Fibroblast of skin of left quadriceps (primary cell): Measurements from ENCODE around the gene EHBP1L1.

Source experiments
- DNase-seq, 2 experiments: peaks; one replicate each; pipeline ENCODE4 v3.0.0-alpha.2; 2013; ENCODE audit warnings: low read depth in 2 of 2

Gene EHBP1L1

DNA sequence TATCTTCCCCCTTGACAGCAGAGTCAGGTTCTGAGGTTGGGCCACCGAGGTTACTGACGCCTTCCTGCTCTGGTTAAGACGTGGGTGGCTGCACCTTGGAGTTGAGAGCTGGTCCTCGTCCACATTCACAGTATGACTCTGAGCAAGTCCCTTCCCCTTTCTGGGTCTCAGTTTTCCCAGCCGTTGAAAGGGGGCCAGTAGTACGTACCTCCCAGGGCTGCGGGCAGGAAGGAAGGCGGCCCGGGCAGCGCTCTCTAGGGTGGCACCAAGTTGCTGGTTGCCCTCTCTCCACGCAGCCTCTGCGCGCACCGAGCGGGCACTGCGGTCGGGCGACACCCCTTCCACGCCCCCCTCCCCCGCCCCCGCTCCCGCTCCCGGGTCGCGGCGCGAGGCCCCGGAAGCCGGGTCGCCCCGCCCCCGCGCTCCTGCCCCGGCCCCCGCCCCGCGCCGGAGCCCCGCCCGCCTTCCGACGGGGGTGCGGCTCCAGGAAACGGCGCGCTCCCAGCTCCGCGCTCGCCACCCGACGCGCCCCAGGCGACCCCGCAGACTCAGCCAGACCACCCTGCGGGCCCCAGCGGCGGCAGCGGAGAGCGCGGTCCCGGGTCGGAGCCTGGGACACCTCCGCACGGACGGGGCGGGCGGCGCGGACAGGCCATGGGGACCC is at the start of gene EHBP1L1:
TSS of gene EHBP1L1 (plus strand) at position 486 of the 664 bp plus-strand sequence. CDS start 250 bp downstream, outside the sequence.
- DNase-seq = no peak

DNA sequence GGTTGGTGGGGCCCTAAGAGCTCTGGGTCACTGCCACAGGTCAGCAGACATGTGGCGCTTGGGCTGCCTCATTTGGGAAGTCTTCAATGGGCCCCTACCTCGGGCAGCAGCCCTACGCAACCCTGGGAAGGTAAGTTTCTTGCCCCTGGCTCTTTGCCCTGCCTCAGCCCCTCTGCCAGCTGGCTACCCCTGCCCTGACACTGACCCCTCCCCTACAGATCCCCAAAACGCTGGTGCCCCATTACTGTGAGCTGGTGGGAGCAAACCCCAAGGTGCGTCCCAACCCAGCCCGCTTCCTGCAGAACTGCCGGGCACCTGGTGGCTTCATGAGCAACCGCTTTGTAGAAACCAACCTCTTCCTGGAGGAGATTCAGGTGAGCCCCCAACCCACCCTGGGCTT is 49.1 kb upstream of the EHBP1L1 start:
- DNase-seq = no peak

DNA sequence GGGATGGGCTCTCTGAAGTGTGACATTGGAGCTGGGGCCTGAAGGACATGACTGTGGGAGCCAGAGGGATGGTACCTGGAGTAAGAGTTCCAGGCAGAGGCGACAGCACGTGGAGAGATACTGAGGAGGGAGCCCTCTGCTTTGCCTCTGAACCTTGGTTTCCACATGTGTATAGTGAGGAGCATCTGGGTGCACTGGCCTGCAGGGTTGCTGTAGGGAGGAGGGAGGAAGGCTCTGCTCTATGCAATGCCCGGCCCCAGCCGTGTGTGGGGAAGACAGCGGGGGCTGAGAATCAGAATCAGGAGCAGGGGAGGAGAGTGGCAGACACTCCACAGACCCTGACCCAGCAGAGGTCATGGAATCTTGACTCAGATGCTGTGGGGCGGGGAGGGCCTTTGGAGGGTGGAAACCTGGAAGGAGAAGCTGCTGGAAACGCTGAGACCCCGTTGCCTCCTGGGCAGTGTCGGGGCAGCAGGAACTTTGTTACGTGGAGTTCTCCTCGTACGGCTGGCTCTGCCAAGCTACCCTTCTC is 47.0 kb upstream of the EHBP1L1 start:
- no peak for DNase-seq

DNA sequence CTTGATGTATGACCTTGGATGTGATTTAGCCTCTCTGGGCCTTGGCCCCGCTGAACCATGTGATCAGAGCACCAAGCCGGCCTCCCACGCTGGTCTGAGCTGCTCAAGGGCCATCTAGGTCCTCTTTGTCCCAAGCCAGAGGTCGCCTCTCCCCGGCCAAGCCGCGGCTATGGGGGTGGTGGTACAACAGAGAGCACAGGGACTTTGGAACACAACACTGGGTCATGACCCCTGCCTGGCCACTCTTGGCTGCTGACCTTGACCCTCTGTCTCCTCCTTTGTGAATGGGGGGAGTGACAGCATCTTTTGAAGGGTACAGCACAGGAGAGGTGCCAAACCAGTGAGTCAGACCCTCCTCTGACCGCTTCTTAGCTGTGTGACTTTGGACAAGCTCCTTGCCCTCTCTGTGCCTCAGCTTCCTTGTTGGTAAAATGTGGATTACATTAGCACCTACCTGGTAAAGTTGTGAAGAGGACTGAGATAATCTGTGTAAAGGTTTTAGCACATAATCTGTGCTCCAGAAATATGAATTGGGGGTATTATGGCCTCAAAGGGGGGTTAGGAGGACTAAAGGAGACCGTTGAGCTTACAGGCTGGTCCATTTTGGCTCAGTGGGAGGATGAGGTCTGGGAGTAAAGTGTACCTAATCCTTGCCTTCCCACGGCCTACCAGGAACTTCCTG is 46.2 kb upstream of the EHBP1L1 start:
- DNase-seq = no peak

DNA sequence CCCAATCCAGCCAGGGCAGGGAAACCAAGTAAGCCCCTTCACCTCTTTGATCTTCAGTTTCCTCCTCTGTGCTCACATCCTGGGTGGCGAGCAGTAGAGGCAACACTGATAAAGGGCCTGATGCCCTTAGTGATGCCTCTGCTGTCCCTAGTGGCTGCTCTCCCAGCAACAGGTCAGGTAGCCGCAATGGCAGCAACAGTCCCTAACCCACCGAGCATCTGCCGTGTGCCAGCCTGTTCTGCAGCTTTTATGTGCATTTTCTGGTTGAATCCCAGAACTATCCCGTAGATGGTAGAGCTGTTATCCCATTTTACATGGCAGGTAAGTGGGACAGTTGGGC is 45.7 kb upstream of the EHBP1L1 start:
- DNase-seq = no peak

DNA sequence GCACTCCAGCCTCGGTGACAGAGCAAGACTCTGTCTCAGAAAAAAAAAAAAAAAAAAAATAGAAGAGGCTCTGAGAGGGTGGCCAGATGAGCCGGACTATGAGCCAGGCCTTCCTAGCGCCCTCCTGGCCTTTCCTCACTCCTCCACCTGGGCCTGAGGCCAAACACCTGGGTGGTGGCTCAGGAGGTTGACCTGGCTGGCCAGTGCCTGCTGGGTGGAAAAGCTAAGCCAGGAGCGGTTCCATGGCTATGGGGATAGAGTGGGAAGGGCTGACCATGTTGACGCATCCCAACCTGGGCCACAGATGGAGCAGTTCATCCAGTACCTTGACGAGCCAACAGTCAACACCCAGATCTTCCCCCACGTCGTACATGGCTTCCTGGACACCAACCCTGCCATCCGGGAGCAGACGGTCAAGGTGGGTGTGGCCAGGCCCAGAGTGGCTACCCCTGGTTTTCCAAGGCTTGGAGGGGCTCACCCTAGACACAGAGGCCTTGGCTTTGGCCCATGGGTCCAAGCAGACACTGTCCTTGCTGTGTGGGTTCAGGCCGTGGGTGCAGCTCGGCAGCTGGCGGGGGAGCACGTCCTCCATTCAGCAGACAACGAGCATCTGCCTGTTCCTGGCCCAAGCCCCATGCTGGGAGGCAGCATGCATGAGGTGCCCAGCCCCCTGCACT is 43.3 kb upstream of the EHBP1L1 start:
- no peak for DNase-seq

DNA sequence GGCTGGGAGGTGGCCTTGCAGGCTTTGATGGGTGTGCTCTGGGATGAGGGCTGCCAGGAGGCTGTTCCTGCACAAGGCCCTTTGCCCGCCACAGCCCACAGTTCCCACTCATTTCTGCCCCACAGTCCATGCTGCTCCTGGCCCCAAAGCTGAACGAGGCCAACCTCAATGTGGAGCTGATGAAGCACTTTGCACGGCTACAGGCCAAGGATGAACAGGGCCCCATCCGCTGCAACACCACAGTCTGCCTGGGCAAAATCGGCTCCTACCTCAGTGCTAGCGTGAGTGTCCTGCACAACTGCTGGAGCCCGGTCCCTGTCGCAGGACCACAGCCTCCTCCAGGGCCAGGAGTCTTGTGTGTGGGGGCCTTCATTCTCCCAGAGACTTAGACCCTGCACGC is 40.8 kb upstream of the EHBP1L1 start:
- no peak for DNase-seq

DNA sequence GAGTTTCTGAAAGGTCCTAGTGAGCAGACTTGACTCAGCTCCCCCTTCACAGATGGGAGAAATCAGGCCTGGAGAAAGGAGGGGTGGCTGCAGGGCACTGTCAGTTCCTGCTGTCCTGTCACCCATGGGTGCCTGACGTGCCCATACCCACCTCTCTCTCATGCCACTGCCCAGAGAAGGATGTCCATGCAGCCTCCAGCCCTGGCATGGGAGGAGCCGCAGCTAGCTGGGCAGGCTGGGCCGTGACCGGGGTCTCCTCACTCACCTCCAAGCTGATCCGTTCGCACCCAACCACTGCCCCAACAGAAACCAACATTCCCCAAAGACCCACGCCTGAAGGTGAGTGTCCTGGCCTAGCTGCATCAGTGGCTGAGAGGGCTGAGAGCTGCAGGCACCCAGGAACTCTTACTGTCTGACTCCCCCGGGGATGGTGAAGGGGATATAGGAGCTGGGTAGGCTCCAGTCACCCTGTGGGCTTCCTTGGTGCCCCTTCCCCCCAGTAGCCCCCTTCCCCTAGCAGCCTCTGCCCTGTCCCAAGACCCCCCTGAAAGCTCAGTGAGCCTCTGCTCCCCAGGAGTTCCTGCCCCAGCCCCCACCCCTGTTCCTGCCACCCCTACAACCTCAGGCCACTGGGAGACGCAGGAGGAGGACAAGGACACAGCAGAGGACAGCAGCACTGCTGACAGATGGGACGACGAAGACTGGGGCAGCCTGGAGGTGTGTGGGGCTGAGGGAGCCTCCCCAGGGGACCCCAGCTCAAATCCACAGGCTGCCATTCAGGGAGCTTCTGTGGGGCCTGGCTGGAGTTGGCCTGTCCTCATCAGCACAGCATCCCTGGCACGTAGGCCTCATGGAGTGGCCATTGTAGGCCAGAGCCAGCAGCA is 39.2 kb upstream of the EHBP1L1 start:
- no peak for DNase-seq

DNA sequence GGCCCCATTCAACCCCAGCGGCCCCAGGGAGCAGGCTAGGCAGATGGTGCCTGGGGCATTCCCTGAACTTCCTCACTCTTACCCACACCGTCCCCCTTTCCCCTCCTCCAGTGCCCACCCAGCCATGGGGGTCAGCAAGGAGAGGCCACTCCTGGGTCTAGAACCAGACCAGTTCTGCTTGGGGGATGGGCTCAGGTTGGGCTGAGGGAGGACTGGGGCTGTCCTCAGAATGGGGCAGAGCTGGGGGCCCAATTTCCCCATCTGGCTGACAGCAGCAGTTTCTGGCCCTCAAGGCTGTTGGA is 38.6 kb upstream of the EHBP1L1 start:
- DNase-seq = no peak

DNA sequence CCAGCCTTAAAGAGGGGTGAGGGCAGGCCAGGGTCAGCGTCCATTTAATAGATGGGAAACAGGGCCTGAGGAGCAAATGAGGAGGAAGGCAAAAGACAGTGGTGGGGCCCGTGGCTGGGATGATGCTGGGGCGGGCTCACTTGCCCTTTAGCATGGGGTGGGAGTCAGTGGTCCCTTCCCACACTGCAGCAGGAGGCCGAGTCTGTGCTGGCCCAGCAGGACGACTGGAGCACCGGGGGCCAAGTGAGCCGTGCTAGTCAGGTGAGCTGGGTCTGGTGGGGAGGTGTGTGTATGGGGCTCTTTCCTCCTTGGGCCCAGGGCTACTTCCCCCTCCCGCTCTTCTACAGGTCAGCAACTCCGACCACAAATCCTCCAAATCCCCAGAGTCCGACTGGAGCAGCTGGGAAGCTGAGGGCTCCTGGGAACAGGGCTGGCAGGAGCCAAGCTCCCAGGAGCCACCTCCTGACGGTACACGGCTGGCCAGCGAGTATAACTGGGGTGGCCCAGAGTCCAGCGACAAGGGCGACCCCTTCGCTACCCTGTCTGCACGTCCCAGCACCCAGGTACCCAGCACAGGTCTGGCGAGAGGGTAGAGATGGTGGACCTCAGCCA is 38.1 kb upstream of the EHBP1L1 start:
- DNase-seq = no peak

DNA sequence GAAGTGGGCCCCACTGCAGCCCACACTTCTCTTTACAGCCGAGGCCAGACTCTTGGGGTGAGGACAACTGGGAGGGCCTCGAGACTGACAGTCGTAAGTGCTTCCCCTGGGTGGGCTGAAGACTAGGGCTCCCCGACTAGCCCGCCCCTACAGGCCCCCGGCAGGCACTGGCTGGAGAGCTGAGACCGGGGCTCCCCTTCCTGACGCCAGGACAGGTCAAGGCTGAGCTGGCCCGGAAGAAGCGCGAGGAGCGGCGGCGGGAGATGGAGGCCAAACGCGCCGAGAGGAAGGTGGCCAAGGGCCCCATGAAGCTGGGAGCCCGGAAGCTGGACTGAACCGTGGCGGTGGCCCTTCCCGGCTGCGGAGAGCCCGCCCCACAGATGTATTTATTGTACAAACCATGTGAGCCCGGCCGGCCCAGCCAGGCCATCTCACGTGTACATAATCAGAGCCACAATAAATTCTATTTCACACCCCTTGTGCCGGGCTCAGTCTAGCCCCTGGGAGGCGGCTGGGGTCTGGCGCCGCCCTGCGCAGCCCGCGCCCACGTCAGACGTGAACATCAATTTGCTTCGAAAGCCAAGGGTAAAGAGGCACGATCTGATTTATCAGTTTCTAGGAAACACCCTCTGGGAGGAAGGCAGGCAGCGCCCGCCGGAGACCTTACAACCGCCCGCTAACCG is 37.5 kb upstream of the EHBP1L1 start:
- no peak for DNase-seq

DNA sequence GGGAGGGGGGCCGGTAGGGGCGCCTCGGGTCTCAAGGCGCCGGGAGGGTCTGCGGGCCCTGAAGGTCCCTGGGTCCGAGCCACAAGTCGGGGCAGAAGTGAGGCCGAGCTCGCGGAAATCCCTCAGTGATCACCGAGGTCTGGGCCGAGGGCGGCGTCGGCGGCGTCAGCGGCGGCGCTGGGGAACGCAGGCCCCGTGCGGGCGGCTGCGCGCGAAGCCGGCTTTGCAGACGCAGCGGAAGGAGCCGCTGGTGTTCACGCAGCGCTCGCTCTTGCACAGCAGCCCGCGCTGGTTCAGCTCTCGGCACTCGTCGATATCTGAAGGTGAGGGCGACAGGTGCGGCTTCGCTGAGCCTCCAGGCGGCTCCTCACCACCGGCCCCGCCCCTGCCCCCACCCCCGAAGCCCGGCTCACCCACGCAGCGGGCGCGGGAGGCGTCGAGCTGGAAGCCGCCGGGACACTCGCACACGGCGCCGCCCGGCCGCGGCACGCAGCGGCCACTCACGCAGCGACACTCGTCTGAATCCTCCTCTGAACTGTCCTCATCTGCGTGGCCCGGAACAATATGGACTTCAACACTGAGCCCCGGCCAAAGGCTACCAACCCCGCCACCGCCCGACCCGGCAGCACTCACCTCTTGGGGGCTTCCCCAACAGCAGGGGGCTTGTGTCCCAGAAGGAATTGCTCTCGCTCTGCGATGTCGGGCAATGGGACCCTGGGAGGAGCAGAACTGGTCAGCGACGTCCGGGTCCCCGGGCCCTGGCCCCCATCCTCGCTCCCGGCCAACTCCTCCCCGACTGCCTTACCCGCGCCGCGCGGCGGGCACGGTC is 36.7 kb upstream of the EHBP1L1 start:
- no peak for DNase-seq

DNA sequence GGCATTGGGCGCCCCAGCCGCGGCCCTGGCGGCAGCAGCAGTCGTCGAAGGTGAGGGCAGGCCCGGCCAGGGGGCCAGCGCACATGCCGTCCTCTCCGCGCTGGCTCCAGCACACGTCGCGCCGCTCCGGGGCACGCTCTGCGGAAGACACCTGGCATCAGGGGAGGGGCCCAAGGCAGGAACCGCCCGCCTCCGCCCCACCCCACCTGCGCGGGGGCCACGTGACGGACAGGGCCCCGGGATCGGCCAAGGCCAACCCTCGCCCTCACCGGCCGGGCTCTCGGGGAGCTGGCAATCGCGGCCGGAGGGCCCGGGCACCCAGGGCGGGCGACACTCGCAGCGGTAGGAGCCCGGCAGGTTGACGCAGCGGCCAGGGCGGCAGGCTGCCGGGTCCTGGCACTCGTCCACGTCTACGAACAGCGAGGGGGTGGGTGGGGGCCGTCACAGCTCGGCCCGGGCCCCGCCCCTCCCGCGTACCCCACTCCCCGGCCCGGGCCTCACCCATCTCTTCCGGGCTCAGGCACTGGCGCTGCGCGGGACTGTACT is 36.0 kb upstream of the EHBP1L1 start:
- no peak for DNase-seq

DNA sequence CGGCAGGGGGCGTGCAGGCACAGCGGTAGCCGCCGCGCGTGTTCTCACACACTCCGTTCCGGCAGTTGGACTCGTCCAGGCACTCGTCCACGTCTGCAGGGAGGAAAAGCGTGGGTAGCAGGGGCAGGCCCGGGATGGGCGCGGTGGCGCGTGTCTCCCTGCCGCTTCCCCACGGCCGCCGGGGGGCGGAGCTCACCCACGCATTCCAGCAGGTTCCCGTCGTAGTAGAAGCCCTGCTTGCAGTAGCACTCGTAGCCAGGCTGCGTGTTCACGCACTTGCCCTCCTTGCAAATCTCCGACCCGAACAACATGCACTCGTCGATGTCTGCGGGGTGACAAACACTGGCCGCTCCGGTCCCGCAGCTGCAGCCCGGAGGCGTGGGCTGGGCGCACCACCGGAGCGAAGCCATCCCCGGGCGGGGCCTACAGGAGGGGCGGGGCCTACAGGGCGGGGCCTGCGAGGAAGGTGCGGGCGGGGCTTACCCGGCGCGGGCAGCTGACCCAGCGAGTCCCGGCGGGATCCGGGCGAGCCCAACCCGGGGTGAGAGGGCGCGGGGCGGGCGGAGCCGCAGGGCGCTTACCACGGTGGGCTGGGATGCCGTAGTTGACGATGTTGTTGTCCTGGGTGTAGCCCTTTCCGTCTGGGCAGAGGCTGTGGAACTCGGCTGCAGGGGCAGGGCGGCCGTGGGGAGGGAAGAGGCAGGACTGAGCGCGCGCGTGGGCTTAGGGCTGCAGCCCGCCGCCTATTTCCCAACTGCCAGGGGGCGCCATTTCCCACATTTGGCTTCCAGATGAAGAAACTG is 35.4 kb upstream of the EHBP1L1 start:
- DNase-seq = peak; percentile 64 to 69

DNA sequence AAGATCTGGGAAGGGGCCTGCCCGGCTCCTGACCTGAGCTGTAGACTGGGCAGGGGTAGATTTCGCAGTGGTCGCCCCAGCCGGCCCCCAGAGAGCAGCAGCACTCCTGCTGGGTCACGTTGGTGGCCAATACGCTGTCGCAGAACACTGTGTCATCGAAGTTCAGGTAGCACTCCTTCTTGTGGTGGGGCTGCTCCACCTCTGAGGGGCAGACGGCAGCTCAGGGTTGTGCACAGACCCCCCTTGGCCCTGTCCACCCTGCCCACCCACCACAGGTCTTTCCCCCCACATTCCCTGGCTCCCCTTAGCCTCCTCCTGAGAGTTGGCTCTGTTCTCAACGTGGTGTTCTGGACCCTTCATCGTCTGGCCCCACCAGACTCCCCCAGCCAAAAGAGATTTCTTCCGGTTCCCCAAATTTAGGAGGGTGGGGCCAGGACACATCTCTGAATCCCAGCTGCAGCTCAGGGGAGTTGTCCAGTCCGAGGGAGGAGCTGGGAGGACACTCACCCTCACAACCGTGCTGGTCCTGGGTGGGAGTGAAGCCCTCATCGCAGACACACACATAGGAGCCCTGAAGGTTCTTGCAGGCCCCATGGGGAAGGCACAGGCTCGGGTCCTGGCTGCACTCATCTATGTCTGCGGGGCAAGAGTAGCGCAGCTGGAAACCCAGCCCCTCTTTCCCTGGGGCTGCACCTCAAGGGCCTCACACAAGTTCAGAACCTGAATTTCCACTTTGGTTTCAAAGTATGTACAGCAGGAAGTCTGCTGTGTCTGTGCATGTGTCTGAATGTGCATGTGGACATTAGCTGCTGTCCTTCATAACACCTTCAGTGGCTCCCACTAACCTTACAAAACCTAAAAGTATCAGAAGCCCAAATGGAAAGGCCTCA is 34.5 kb upstream of the EHBP1L1 start:
- no peak for DNase-seq

DNA sequence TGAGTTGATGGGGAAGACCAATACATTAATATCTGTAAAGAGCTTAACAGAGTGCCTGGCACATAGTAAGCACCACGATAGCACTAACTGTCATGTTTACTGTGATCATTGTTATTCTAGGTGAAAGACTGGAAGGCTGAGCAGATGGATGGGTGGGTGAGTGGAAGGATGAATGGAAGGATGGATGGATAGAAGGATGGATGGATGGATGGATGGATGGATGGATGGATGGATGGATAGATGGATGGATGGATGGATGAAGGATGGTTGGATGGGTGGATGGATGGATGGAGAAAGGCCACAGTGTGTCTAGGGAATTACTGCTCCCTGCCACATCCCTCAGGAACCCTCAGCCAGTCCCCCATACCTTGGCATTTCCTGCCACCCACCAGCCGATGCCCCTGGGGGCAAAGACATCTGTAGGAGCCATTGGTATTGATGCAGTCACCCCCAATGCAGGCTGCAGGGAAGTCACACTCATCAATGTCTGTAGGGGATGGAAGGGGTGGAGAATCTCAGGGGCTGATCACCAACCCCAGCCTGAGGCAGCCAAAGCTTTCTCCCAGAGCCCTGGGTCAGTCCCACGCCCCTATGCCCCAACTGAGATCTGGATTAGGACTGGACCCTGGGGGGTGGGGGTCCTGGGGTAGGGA is 33.0 kb upstream of the EHBP1L1 start:
- no peak for DNase-seq

DNA sequence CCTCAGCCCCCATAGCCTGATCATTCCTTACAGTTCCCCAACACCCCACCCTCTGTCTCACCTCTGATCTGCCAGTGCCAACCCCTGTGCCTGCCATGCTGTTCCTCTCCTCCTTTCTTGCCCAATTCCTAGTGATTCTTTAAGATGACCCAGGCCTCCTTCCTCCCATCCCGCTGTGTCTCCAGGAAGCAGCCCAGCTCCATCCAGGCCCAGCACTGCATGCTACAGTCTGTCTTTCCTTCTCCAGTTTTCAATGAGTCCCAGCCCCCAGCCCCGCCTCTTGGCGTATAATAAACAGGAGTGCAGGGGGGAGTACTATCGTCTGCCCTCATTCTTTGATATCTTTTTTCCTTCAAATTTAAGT is 30.0 kb upstream of the EHBP1L1 start:
- no peak for DNase-seq
